Neural cell (in vitro differentiated cells): ENCODE data around the gene ALPG. TPM values are rescaled to one million over a fixed set of nuclear protein-coding genes. Genes with fewer than 3 reads are reported as not detected.
"Not testable (repeated sequence)": the region's sequence is repeated elsewhere in the genome, so short reads cannot be mapped to it uniquely, and the experiment has no call there.

Experiments used
- H2AFZ ChIP-seq: fragments of 200-600, 300-800 bp; sonication (generic), shearing (Covaris generic); 2 replicates; pipeline ENCODE4 v1.6.0; 2014; ENCODE audit warnings: low read depth, mild to moderate bottlenecking, antibody characterized with exemption, low read length, moderate library complexity
- H3F3A ChIP-seq: fragments of 200-600 bp; shearing (Covaris generic); 2 replicates; pipeline ENCODE4 v1.6.1; 2016; ENCODE audit warnings: mild to moderate bottlenecking, moderate library complexity, mixed read lengths, antibody characterized with exemption, low read length; ENCODE audit not compliant: insufficient read depth, poor library complexity, severe bottlenecking
- H3K27ac ChIP-seq: fragments of 200-600, 300-800 bp; sonication (generic), shearing (Covaris generic); 2 replicates; pipeline ENCODE4 v1.5.1; 2014; ENCODE audit warnings: mild to moderate bottlenecking, low read length, moderate library complexity
- H3K27me3 ChIP-seq: fragments of 300-800, 200-600 bp; sonication (generic), shearing (Covaris generic); 2 replicates; pipeline ENCODE4 v1.6.0; 2014; ENCODE audit warnings: mild to moderate bottlenecking, low read depth, low read length, moderate library complexity; ENCODE audit not compliant: insufficient read depth
- H3K36me3 ChIP-seq: fragments of 300-800, 200-600 bp; sonication (generic), shearing (Covaris generic); 2 replicates; pipeline ENCODE4 v1.5.1; 2014; ENCODE audit warnings: mild to moderate bottlenecking, antibody characterized with exemption, low read length, moderate library complexity; ENCODE audit not compliant: insufficient read depth
- H3K4me2 ChIP-seq: fragments of 300-800, 200-600 bp; sonication (generic), shearing (Covaris generic); 2 replicates; pipeline ENCODE4 v1.6.0; 2014; ENCODE audit warnings: mild to moderate bottlenecking, low read length
- H3K4me3 ChIP-seq: fragments of 300-800, 200-600 bp; sonication (generic), shearing (Covaris generic); 2 replicates; pipeline ENCODE4 v1.5.1; 2014; ENCODE audit warnings: mild to moderate bottlenecking, low read length, moderate library complexity
- H3K79me2 ChIP-seq: fragments of 200-600 bp; shearing (Covaris generic); replicated peaks from 2 replicates; pipeline ENCODE4 v1.6.0; 2014; ENCODE audit warnings: mild to moderate bottlenecking, low read length, moderate library complexity; ENCODE audit not compliant: insufficient read depth
- H3K9ac ChIP-seq: fragments of 300-800, 200-600 bp; sonication (generic), shearing (Covaris generic); 2 replicates; pipeline ENCODE4 v1.6.1; 2016; ENCODE audit warnings: mild to moderate bottlenecking, low read length, mixed read lengths
- H3K9me2 ChIP-seq: fragments of 200-600 bp; shearing (Covaris generic); 2 replicates; pipeline ENCODE4 v1.6.1; 2016; ENCODE audit warnings: mild to moderate bottlenecking, low read length, mixed read lengths; ENCODE audit not compliant: insufficient read depth
- H3K9me3 ChIP-seq: fragments of 200-600, 300-800 bp; sonication (generic), shearing (Covaris generic); 2 replicates; pipeline ENCODE4 v1.6.1; 2016; ENCODE audit warnings: mild to moderate bottlenecking, mixed run types, low read length, moderate library complexity, mixed read lengths
- H4K20me1 ChIP-seq: fragments of 200-600 bp; shearing (Covaris generic); 2 replicates; pipeline ENCODE4 v1.6.1; 2016; ENCODE audit warnings: mild to moderate bottlenecking, mixed run types; ENCODE audit not compliant: insufficient read depth
- EZH2 ChIP-seq: fragments of 200-600, 300-800 bp; shearing (Covaris generic), sonication (generic); IDR thresholded peaks from 2 replicates; pipeline ENCODE4 v1.6.1; 2014; ENCODE audit warnings: antibody characterized with exemption, low read length, borderline replicate concordance, mild to moderate bottlenecking; ENCODE audit not compliant: insufficient read depth, poor library complexity, severe bottlenecking
- MXI1 ChIP-seq: fragments of 450-650 bp; conservative IDR thresholded peaks from 2 replicates; pipeline ENCODE4 v1.6.1; 2014; ENCODE audit warnings: antibody characterized with exemption, mild to moderate bottlenecking; ENCODE audit not compliant: poor library complexity, severe bottlenecking
- POLR2AphosphoS5 ChIP-seq: IDR thresholded peaks from 2 replicates; pipeline ENCODE4 v1.6.1; 2012
- REST ChIP-seq: IDR thresholded peaks from 2 replicates; pipeline ENCODE4 v1.6.1; 2012; ENCODE audit warnings: borderline replicate concordance
- SMC3 ChIP-seq: fragments of 450-650 bp; conservative IDR thresholded peaks from 2 replicates; pipeline ENCODE4 v1.6.1; 2014; ENCODE audit warnings: antibody characterized with exemption, mild to moderate bottlenecking, moderate library complexity; ENCODE audit not compliant: poor library complexity
- TAF1 ChIP-seq: IDR thresholded peaks from 2 replicates; pipeline ENCODE4 v1.6.1; 2012; ENCODE audit warnings: low read depth
- polyA plus RNA-seq: library from polyadenylated mRNA; depleted of rRNA; stranded (reverse); fragments of >200 nt; gene quantifications from 2 replicates; pipeline ENCODE4 v1.2.3, GENCODE V29; 2014
- TF ChIP-seq, protein P1 (sequence below): fragments of 450-650 bp; IDR thresholded peaks from 2 replicates; pipeline ENCODE4 v1.5.1; 2014; ENCODE audit warnings: antibody characterized with exemption, mild to moderate bottlenecking, moderate library complexity; ENCODE audit not compliant: poor library complexity, severe bottlenecking

The ALPG gene
- polyA plus RNA-seq, 1 donor from 2014 or later = not detected

DNA sequence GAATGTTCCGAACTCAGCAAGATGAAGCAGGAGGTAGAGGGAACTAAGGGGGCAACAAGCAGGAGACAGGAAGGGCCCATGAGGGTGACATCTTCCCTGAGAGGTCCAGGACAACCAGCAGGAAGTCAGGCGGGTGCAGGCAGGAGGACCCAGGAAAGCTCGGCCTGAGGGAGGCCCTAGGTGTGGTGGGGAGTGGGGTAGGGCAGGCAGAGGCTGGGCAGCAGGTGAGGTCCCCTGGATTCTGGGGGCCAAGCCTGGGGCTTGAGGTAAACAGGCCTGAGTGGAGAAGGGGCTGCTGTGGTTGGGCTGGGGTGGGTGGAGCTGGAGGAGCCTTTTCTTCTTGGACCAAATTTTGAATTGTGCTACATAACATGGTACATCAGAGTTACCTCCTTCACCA is 4.1 kb upstream of the ALPG start:
- TF ChIP-seq, protein P1, sequence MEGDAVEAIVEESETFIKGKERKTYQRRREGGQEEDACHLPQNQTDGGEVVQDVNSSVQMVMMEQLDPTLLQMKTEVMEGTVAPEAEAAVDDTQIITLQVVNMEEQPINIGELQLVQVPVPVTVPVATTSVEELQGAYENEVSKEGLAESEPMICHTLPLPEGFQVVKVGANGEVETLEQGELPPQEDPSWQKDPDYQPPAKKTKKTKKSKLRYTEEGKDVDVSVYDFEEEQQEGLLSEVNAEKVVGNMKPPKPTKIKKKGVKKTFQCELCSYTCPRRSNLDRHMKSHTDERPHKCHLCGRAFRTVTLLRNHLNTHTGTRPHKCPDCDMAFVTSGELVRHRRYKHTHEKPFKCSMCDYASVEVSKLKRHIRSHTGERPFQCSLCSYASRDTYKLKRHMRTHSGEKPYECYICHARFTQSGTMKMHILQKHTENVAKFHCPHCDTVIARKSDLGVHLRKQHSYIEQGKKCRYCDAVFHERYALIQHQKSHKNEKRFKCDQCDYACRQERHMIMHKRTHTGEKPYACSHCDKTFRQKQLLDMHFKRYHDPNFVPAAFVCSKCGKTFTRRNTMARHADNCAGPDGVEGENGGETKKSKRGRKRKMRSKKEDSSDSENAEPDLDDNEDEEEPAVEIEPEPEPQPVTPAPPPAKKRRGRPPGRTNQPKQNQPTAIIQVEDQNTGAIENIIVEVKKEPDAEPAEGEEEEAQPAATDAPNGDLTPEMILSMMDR = no peak
- TF ChIP-seq SMC3 = no peak
- TF ChIP-seq EZH2 = no peak
- no peak for TF ChIP-seq REST
- no peak for TF ChIP-seq TAF1
- no peak for TF ChIP-seq MXI1
- no peak for TF ChIP-seq POLR2AphosphoS5
- no peaks in the 10 kb centered on the region for H3K27me3 ChIP-seq
- H3K9me2 ChIP-seq = no peaks in the 10 kb centered on the region
- no peak overlapping the region for H2AFZ ChIP-seq
- H4K20me1 ChIP-seq = no peaks in the 10 kb centered on the region
- no peak overlapping the region for H3K9ac ChIP-seq
- H3K4me2 ChIP-seq = no peak overlapping the region
- H3K4me3 ChIP-seq = no peak overlapping the region
- no peaks in the 10 kb centered on the region for H3F3A ChIP-seq
- H3K27ac ChIP-seq = no peak overlapping the region
- no peaks in the 10 kb centered on the region for H3K36me3 ChIP-seq
- no peaks in the 10 kb centered on the region for H3K79me2 ChIP-seq
- H3K9me3 ChIP-seq = no peaks in the 10 kb centered on the region

GRCh38 chr2:232405943-232406510 is 617 bp upstream of the ALPG start:
- no peaks in the 10 kb centered on the region for H3K9me3 ChIP-seq
- H2AFZ ChIP-seq = no peak overlapping the region

DNA sequence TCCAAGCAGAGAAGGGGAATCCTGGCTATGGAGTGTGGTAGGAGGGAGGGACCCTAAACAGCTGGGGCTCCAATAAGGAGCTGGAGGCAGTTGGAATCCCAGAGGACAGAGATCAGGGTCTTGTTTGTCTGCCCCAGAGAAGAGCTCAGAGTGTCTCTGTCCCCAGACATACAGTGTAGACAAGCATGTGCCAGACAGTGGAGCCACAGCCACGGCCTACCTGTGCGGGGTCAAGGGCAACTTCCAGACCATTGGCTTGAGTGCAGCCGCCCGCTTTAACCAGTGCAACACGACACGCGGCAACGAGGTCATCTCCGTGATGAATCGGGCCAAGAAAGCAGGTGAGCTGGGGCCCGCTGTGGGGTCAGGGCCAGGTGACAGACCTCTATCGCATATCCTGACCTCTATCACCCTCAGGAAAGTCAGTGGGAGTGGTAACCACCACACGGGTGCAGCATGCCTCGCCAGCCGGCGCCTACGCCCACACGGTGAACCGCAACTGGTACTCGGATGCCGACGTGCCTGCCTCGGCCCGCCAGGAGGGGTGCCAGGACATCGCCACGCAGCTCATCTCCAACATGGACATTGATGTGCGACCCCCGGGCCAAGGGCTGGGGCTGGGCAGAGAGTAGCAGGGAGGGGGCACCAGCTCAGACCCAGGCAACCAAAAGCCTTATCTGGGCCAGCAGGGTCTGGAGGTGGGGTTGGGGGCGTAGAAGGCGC is 945 bp downstream of the ALPG start:
- H3K27me3 ChIP-seq, H3K9ac ChIP-seq, H2AFZ ChIP-seq, H3K9me2 ChIP-seq, H3K9me3 ChIP-seq, H3K4me3 ChIP-seq, H3F3A ChIP-seq, H3K27ac ChIP-seq, H4K20me1 ChIP-seq, H3K4me2 ChIP-seq, H3K79me2 ChIP-seq, H3K36me3 ChIP-seq: not testable (repeated sequence)

More at GRCh38 chr2:232405943-232406510, 617 bp upstream of the ALPG start:
- no peaks in the 10 kb centered on the region for H3F3A ChIP-seq
- no peaks in the 10 kb centered on the region for H3K36me3 ChIP-seq
- no peaks in the 10 kb centered on the region for H4K20me1 ChIP-seq
- no peaks in the 10 kb centered on the region for H3K27me3 ChIP-seq
- H3K9me2 ChIP-seq = no peaks in the 10 kb centered on the region
- no peak for TF ChIP-seq EZH2
- TF ChIP-seq MXI1 = no peak
- H3K4me2 ChIP-seq = no peak overlapping the region
- H3K79me2 ChIP-seq = no peaks in the 10 kb centered on the region
- H3K4me3 ChIP-seq = no peak overlapping the region
- no peak overlapping the region for H3K27ac ChIP-seq
- H3K9ac ChIP-seq = no peak overlapping the region

- not testable (repeated sequence) for H4K20me1 ChIP-seq, H3K79me2 ChIP-seq, H3F3A ChIP-seq, H3K4me2 ChIP-seq, H3K27me3 ChIP-seq, H3K27ac ChIP-seq, H3K4me3 ChIP-seq, H3K9me2 ChIP-seq, H3K36me3 ChIP-seq, H2AFZ ChIP-seq, H3K9ac ChIP-seq, H3K9me3 ChIP-seq
Observed at GRCh38 chr2:232408269-232408668, 1.6 kb downstream of the ALPG start.

GRCh38 chr2:232409617-232410016 is 3.0 kb downstream of the ALPG start:
- not testable (repeated sequence) for H3K9me3 ChIP-seq

More at GRCh38 chr2:232409617-232410016, 3.0 kb downstream of the ALPG start:
- H3K27ac ChIP-seq, H2AFZ ChIP-seq, H3F3A ChIP-seq, H3K79me2 ChIP-seq, H4K20me1 ChIP-seq, H3K9ac ChIP-seq, H3K36me3 ChIP-seq, H3K9me2 ChIP-seq, H3K4me2 ChIP-seq, H3K4me3 ChIP-seq, H3K27me3 ChIP-seq: not testable (repeated sequence)
